AG10803 (cell line): Measurements from ENCODE around the gene RCSD1.

Experiments
- DNase-seq: peaks from one replicate; pipeline ENCODE4 v3.0.0; 2010; ENCODE audit warnings: low read depth
- H3K4me3 ChIP-seq: 2 replicates; pipeline ENCODE4 v1.5.1; 2011; ENCODE audit warnings: mild to moderate bottlenecking, low read length, control low read depth
- TF ChIP-seq, protein P1 (sequence below): conservative IDR thresholded peaks from 2 replicates; pipeline ENCODE4 v1.5.1; 2011; ENCODE audit warnings: mild to moderate bottlenecking, low read length, control low read depth, inconsistent platforms

RCSD1 gene

GRCh38 chr1:167588361-167588760 is 41.7 kb upstream of the RCSD1 start:
- TF ChIP-seq, protein P1, sequence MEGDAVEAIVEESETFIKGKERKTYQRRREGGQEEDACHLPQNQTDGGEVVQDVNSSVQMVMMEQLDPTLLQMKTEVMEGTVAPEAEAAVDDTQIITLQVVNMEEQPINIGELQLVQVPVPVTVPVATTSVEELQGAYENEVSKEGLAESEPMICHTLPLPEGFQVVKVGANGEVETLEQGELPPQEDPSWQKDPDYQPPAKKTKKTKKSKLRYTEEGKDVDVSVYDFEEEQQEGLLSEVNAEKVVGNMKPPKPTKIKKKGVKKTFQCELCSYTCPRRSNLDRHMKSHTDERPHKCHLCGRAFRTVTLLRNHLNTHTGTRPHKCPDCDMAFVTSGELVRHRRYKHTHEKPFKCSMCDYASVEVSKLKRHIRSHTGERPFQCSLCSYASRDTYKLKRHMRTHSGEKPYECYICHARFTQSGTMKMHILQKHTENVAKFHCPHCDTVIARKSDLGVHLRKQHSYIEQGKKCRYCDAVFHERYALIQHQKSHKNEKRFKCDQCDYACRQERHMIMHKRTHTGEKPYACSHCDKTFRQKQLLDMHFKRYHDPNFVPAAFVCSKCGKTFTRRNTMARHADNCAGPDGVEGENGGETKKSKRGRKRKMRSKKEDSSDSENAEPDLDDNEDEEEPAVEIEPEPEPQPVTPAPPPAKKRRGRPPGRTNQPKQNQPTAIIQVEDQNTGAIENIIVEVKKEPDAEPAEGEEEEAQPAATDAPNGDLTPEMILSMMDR = no peak
- no peak overlapping the region for H3K4me3 ChIP-seq
- DNase-seq = no peak

DNA sequence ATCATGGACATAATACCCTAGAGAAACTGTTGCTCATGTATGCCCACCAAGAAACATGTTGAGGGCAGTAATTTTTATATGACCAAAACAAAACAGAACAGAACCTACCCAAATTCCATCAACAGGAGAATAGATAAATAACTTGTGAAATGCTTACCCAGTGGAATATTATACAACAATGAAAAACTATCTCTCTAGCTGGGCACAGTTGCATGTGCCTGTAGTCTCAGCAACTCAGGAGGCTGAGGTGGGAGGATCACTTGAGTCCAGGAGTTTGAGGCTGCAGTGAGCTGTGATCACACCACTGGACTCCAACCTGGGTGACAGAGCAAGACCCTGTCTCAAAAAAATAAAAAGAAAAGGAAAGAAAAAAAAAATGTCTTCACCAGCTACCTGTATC is 37.6 kb upstream of the RCSD1 start:
- DNase-seq = no peak
- TF ChIP-seq, protein P1 = no peak
- H3K4me3 ChIP-seq = no peak overlapping the region

DNA sequence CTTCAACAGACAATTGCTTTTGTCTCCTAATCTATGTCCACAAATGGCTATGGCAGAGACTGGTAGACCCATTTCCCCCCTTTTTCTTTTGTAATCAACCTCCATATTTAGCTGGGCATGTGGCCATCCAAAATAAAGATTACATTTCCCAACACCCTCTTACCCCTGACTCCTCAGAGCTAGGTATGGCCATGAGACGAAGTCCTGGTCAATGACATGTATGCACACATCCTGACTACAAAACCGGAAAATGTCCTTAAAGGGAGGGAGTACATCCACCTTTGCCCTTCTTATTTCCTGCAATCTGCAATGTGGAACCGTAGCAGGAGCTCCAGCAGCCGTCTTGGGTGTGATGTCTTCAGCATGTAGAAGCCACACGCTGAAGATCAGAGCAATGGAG is 36.2 kb upstream of the RCSD1 start:
- H3K4me3 ChIP-seq = no peak overlapping the region
- TF ChIP-seq, protein P1 = no peak
- no peak for DNase-seq

DNA sequence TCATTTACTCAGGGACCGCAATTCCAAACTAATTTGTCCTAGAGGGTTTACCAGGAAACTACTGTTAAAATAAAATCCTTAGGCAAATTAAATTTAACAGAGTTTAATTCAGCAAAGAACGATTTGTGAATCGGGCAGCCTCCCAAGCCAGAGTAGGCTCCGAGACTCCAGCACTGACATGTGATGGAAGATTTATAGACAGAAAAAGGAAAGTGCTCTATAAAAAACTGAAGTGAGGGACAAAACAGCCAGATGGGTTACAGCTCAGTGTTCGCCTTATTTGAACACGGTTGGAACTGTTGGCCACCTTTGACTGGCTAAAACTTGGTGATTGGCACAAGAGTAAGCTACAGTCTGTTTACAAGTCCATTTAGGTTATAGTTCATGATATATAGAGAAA is 35.2 kb upstream of the RCSD1 start:
- TF ChIP-seq, protein P1 = no peak
- DNase-seq = no peak
- no peak overlapping the region for H3K4me3 ChIP-seq

- peak; percentile 54 for DNase-seq
These were observed 30.0 kb upstream of the RCSD1 start for GRCh38 chr1:167599957-167600581.

GRCh38 chr1:167601442-167602383 is 28.3 kb upstream of the RCSD1 start:
- TF ChIP-seq, protein P1 = no peak
- peak; percentile 13 for DNase-seq
- H3K4me3 ChIP-seq = no peak overlapping the region

More at GRCh38 chr1:167599957-167600581, 30.0 kb upstream of the RCSD1 start:
- H3K4me3 ChIP-seq = no peak overlapping the region
- TF ChIP-seq, protein P1 = peak; percentile 65

- DNase-seq = no peak
- TF ChIP-seq, protein P1 = no peak
- no peak overlapping the region for H3K4me3 ChIP-seq
These were observed 27.2 kb upstream of the RCSD1 start for GRCh38 chr1:167602840-167603239.
